NCI-H2196 (cell line): Measurements from ENCODE around the gene SLC22A17.
A peak's percentile ranks its signal among the peaks of the same experiment; 100 is the strongest.

Experiments
- DNase-seq: peaks from one replicate; lab custom pipeline; 2025; ENCODE audit not compliant: unreplicated experiment; lab: John Stamatoyannopoulos, UW

The SLC22A17 gene

GRCh38 chr14:23364164-23365035 lies 11.7 kb upstream of the SLC22A17 start:
- DNase-seq, result peak; percentile 33

- no peak for DNase-seq
Measured at GRCh38 chr14:23362200-23362599, 9.5 kb upstream of the SLC22A17 start.

- no peak for DNase-seq
Measured at GRCh38 chr14:23361763-23362162, 9.1 kb upstream of the SLC22A17 start.

- DNase-seq, result no peak
Measured at GRCh38 chr14:23361320-23361719, 8.6 kb upstream of the SLC22A17 start.

GRCh38 chr14:23360496-23360895 lies 7.8 kb upstream of the SLC22A17 start:
- no peak for DNase-seq

- DNase-seq, result no peak
Measured at GRCh38 chr14:23359722-23360447, 7.2 kb upstream of the SLC22A17 start.

GRCh38 chr14:23359167-23359626 lies 6.5 kb upstream of the SLC22A17 start:
- no peak for DNase-seq

- DNase-seq, result no peak
Measured at GRCh38 chr14:23358553-23359166, 6.0 kb upstream of the SLC22A17 start.

- DNase-seq, result no peak
Measured at GRCh38 chr14:23358042-23358441, 5.4 kb upstream of the SLC22A17 start.

- no peak for DNase-seq
Measured at GRCh38 chr14:23357261-23357660, 4.6 kb upstream of the SLC22A17 start.

GRCh38 chr14:23356662-23357061 lies 4.0 kb upstream of the SLC22A17 start:
- no peak for DNase-seq

- no peak for DNase-seq
Measured at GRCh38 chr14:23355871-23356435, 3.3 kb upstream of the SLC22A17 start.

- DNase-seq, result no peak
Measured at GRCh38 chr14:23354990-23355389, 2.3 kb upstream of the SLC22A17 start.

- DNase-seq, result no peak
Measured at GRCh38 chr14:23353433-23353780, 720 bp upstream of the SLC22A17 start.

- peak; percentile 21 for DNase-seq
Measured at GRCh38 chr14:23351681-23352505, 794 bp downstream of the SLC22A17 start.

GRCh38 chr14:23349156-23349845 lies 3.4 kb downstream of the SLC22A17 start:
- DNase-seq, result no peak

- DNase-seq, result no peak
Measured at GRCh38 chr14:23348297-23348655, 4.4 kb downstream of the SLC22A17 start.

GRCh38 chr14:23347406-23348296 lies 5.0 kb downstream of the SLC22A17 start:
- DNase-seq, result no peak
